GM19324 (cell line): ENCODE data around the gene MAP6.
"Not testable (repeated sequence)": the region's sequence is repeated elsewhere in the genome, so short reads cannot be mapped to it uniquely, and the experiment has no call there.

Source experiments
- ATAC-seq: cut with Tn5 transposase; IDR thresholded peaks from one replicate; pipeline ENCODE4 v1.9.1; 2021; ENCODE audit warnings: mild to moderate bottlenecking, moderate library complexity; ENCODE audit not compliant: unreplicated experiment, low FRiP score

The MAP6 gene

GRCh38 chr11:75668451-75669297 lies at the start of gene MAP6:
MAP6 (minus strand) TSS chr11:75669038; CDS start chr11:75668369, 669 bp downstream.
- no peak for ATAC-seq

- no peak for ATAC-seq
Measured at GRCh38 chr11:75717608-75718418, 49.0 kb upstream of the MAP6 start, which contains the start of gene MOGAT2. MOGAT2 (plus strand) TSS chr11:75717838; CDS start chr11:75717889, 51 bp downstream.

- no peak for ATAC-seq
Measured at GRCh38 chr11:75716659-75717058, 47.8 kb upstream of the MAP6 start.

GRCh38 chr11:75715688-75716087 lies 46.9 kb upstream of the MAP6 start:
- no peak for ATAC-seq

GRCh38 chr11:75714211-75714610 lies 45.4 kb upstream of the MAP6 start:
- no peak for ATAC-seq

- ATAC-seq = no peak
Measured at GRCh38 chr11:75706260-75706729, 37.5 kb upstream of the MAP6 start.

GRCh38 chr11:75705541-75705940 lies 36.7 kb upstream of the MAP6 start:
- ATAC-seq = no peak

- ATAC-seq = no peak
Measured at GRCh38 chr11:75703695-75704237, 34.9 kb upstream of the MAP6 start.

- ATAC-seq = no peak
Measured at GRCh38 chr11:75700940-75701339, 32.1 kb upstream of the MAP6 start.

- no peak for ATAC-seq
Measured at GRCh38 chr11:75697906-75698581, 29.2 kb upstream of the MAP6 start.

GRCh38 chr11:75691804-75692203 lies 23.0 kb upstream of the MAP6 start:
- no peak for ATAC-seq

GRCh38 chr11:75689863-75690609 lies 21.2 kb upstream of the MAP6 start:
- no peak for ATAC-seq

GRCh38 chr11:75683856-75684255 lies 15.0 kb upstream of the MAP6 start:
- ATAC-seq = not testable (repeated sequence)

- ATAC-seq = no peak
Measured at GRCh38 chr11:75679566-75679965, 10.7 kb upstream of the MAP6 start.

GRCh38 chr11:75678620-75679259 lies 9.9 kb upstream of the MAP6 start:
- ATAC-seq = no peak

GRCh38 chr11:75677909-75678308 lies 9.1 kb upstream of the MAP6 start:
- no peak for ATAC-seq

- no peak for ATAC-seq
Measured at GRCh38 chr11:75677275-75677674, 8.4 kb upstream of the MAP6 start.

GRCh38 chr11:75673977-75674582 lies 5.2 kb upstream of the MAP6 start:
- no peak for ATAC-seq
